ENCODE measurements around the gene STT3B.
A peak's percentile ranks its signal among the peaks of the same experiment; 100 is the strongest.
"Not testable (repeated sequence)": the region's sequence is repeated elsewhere in the genome, so short reads cannot be mapped to it uniquely, and the experiment has no call there.

STT3B gene

DNA sequence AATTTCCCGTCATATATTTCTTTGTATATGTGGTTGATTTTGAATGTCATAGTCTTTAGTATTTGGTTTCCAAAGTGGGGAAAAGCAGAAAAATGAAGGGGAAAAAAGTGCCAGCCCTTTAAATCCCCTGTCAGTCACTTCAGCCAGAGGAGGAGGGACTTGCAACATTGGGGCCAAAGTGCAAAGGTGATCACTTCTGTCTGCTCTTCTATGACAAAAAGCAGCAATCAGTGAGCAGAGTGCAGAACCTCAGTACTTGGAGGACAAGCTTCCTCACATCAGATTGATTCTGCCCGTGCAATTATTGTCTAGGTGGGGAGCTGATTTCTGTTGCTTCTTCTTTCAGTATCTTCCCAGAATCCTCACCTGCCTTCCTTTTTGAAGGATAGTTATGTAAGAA lies 60.0 kb downstream of the STT3B start:
- DNase-seq: no peak

- no peak for DNase-seq
Measured at GRCh38 chr3:31596176-31596575, 63.5 kb downstream of the STT3B start.

DNA sequence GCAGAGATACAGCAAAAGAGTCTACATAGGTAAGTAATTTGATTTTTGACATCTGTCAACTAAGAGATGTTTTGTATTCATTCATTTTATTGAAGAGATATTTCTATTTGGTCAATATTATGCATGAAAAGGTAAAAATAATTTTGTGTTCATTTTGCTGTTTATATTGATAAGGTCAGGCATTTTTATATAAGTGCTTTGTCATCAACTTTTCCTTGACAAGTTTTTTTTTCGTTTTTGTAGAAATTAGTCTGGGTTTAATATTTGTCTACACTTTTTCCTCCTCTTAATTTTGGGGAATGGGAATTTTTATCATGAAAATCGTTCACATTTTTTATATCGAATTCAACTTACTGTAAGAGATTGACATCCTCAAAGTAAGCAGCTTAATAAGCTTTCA lies 67.7 kb downstream of the STT3B start:
- DNase-seq: no peak

- DNase-seq: not testable (repeated sequence)
Measured at GRCh38 chr3:31605333-31605732, 72.6 kb downstream of the STT3B start.

GRCh38 chr3:31606453-31606852 lies 73.7 kb downstream of the STT3B start:
- no peak for DNase-seq

DNA sequence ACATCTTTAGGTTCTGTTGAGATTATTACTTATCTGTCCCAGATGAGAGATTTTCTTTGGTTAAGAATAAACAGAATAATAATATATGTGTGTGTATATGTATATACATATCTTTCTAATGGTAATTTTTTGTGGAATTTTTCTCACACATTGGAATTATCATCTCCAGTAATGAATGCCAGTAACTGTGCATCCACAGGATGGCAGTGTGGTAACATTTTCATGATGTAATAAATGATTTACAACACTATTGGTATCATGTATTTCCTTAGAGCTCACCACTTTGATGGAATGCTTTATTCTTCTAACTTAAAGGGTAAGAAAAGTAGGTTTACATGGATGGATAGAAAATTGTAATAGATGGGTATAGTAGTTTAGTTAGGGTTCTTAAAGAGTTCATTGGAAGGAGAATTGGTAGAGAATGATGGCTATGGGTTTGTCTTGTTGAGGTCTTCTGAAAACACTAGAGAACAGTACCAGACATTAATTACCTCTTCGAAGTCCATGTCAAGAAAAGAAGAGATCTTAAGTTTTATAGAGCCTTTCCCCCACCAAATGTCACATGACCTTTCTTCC lies 78.1 kb downstream of the STT3B start:
- peak in 2 of 58 donors; percentile 1 for DNase-seq

DNA sequence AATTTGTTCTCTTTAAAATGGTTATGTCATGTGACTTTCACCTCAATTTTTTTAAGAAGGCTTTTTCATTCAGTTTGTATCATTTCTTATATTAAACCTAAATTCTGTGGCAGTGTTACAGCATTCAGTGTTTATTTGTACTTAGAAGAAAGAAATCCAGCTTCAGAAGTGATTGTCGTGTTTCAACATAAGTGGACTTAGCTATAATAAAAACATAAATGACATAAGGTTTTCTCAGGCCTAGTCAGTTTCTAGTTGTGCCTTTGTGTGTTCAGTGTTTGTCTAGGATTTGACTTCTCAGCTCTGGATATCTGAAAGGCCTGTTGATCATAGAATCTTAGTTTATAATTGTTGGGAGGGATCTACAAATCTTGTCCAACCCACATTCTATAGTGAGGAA lies 80.5 kb downstream of the STT3B start:
- no peak for DNase-seq

DNA sequence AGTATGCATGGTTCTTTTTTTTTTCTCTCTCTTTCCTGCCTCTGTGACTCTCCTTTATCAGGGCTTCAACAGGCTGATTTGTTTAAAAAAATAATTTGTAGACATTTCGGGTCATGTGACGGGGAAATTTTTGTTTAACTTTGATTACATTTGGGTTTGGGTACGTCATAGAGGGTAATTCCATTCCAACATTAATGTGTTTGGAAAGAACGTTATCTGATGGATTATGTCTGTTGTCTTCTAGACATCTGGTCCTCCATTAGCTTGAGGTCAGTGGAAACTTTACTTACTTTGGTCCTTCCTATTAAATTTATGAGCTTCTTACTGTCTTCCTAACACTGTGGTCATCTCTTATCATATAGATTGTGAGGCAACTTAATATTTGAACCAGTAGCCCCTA lies 80.9 kb downstream of the STT3B start:
- DNase-seq: no peak

GRCh38 chr3:31614162-31614921 lies 81.6 kb downstream of the STT3B start:
- DNase-seq: no peak

GRCh38 chr3:31615071-31615875 lies 82.5 kb downstream of the STT3B start:
- DNase-seq: no peak

- DNase-seq: no peak
Measured at GRCh38 chr3:31616711-31617110, 84.0 kb downstream of the STT3B start.

DNA sequence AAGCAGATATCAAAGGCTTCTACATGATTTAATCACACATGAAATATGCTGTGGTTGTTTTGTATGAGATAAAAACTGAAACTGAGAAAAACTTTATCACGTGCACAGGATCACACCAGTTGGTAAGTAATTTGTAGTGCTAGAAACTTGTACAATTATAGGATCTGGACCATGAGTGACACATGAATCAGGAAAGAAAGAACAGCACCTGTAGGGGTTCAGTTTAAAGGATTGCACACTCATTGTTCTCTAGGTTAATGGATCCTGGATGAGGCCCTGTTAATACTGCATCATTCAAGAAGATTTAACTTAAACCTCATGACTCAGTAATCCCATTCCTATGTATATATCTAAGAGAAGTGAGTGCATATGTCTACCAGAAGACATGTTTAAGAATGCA lies 87.9 kb downstream of the STT3B start:
- DNase-seq: no peak

DNA sequence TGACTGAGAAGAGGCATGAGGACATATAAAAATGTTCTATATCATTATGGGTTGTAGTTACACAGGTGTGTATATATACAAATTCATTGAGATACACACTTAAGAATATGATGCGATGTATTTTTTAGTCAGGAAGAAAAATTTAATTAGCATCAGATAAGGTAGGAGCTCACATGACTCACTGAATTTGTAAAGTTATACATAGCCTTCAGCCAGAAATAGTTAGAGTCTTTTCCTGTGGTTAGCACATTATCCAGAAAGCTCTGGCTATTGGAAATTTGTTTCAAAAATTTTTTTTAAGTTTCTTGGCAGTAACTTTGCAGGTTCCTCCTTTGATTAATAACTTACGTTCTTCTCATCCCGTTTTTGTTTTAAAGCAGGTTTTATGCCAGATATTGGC lies 88.6 kb downstream of the STT3B start:
- DNase-seq: no peak

GRCh38 chr3:31622636-31623288 lies 90.0 kb downstream of the STT3B start:
- DNase-seq: no peak

DNA sequence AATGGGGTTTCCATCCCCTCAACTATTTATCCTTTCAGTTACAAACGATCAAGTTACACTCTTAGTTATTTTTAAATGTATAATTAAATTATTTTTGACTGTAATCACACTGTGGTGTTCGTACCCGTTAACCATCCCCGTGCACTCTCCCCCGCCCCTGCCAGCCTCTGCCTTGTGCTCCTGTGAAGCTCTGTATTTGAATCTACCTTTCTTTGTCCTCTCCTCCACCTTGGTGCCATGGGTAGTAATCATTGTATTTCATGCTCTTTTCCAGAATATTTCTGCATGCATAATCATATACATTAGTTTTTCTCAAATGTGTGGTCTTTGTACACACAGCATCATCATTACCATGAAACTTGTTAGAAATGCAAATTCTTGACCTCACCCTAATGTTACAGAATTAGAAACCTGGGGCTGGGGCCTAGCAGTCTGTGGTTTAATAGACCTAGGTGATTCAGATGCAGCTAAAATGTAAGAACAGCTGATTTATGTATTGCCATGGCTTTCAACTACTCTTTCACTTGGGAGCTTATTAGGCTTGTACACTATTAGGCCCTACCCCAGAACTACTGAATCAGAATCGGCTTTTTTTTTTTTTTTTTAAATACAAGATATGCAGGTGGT lies 91.5 kb downstream of the STT3B start:
- DNase-seq: no peak

DNA sequence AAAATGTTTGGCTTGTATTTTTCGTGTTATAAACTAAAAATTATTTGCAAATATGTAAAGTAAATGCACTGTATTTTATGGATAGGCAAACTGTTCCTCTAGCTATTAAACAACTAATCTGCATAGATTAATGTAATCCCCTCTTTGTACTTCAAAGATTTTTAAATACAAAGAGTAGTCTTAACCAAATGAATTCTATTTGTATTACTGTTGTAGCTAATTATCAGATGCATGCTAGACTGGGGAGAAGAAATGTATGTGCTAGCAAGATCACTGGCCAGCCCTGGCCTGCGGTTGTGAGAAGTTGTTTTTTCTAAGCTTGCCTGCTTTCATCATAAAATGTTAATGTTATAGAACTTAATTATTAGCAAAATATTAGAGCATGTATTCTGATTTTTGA lies 92.6 kb downstream of the STT3B start:
- no peak for DNase-seq

GRCh38 chr3:31629054-31629453 lies 96.3 kb downstream of the STT3B start:
- no peak for DNase-seq

DNA sequence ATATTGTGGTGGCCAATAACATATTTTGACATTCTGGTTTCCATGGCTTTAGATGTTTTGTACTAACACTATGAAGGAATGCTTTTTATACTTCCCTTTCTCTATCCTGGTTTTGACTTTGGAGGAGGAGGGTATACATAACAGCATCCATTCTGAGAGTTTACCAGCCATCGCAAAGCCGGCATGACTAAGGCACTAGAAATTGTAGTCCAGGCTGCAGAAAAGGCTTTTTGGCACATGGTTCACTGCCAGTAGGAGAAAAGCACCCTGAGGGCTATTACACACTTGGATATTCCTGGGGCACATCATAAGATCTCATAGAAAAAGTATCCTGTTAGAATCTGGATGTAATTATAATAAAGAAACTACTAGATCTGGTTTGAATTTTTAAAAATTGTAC lies 101.8 kb downstream of the STT3B start:
- DNase-seq: no peak

DNA sequence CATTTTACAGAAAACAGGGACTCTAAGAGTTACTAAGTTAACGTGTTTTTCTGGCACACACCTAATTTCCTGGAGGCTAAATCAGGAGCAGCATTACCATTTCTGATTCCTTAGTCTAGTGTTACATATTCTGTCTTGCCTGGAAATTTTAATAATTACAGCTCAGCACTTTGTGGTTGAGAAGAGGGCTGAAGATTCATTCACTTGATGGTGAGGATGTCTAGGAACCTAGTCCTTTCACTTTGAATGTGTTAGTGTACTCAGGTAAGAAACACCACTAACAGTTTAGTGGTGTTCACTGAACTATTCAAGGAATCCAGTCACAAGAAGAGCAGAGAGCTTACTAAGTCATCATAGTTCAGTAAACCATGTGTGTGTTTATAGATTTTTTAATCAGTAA lies 102.8 kb downstream of the STT3B start:
- DNase-seq: no peak

GRCh38 chr3:31636049-31636448 lies 103.3 kb downstream of the STT3B start:
- DNase-seq: no peak

DNA sequence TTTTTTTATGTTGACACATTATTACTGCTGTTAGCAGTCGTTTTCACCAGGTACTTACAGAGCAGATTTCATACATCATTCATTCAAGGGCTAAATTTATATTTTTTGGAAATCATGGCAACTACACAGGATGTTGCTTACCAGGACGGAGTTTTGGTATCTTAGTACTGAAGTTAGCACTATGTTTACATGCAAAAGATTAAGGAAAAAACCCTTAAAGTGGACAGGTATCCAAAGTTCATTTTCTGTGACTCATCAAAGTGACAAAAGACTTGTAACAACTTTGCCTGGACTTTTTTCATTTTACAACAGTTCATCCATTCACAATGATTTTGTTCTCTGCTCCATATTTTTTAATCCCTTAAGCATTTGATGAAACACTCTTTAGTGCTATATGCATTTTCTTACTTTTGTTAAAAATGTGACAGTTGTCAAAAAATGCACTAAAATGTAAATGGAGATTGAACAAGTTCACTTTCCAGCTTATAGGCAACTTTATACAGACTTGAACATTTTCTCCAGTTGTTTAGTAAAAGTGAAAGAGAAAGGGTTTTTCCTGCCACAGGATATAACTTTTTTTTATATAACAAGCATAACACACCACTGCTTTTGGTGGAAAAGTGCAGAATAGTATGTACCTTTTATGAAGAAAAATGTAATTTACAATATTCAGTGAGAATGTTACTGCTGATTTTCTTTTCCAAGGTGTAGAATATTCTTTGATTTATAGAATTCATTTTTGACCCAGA lies 104.1 kb downstream of the STT3B start:
- no peak for DNase-seq
